ENCODE measurements around the gene PDHB.
A peak's percentile ranks its signal among the peaks of the same experiment; 100 is the strongest.

PDHB gene

DNA sequence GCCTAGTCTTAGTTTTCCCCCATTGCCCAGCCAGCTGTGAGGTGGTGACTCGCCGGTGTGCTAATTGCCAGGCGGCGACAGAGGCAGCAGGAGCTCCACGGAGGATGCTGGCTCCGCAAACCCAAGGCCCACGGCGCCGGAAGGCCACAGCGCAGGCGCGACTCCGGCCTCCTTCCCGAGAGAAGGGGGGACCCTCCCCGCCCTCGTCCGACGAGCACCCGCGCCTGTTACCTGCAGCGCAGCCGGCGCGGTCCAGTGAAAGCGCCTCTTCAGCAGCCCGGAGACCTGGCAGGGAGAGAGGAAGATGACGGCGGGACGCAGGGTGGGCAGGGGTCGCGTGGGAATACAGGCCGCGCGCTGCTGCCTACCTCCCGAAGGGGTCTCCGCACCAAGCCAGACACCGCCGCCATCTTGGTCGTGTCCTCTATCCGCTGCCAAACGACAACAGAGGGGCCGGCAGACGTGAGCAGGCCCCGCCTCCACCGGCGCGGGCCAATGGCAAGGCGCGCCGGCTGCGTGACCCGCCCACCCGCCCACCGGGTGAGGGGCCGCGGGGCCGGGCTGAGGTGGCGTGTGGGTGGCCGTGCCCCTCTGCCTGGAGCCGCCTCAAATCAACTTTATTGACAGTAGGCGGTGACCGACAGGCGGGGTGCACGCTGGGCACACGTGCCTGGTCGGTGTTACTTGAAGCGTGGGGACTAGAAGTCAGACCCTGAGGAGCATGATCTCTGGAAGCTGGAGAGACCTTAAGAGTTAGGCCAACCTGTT, at the start of gene PDHB:
TSS of gene PDHB (minus strand) at position 433 of the 768 bp plus-strand sequence. CDS start at position 410, 23 bp downstream.
- no peak for TF ChIP-seq ZNF274 (IDR thresholded peaks at IDR 0.05; ENCODE audit: low read depth, low read length)
- H3K4me3 ChIP-seq (ENCODE audit: low read length) = peak within 1 kb of the TSS; percentile 56

DNA sequence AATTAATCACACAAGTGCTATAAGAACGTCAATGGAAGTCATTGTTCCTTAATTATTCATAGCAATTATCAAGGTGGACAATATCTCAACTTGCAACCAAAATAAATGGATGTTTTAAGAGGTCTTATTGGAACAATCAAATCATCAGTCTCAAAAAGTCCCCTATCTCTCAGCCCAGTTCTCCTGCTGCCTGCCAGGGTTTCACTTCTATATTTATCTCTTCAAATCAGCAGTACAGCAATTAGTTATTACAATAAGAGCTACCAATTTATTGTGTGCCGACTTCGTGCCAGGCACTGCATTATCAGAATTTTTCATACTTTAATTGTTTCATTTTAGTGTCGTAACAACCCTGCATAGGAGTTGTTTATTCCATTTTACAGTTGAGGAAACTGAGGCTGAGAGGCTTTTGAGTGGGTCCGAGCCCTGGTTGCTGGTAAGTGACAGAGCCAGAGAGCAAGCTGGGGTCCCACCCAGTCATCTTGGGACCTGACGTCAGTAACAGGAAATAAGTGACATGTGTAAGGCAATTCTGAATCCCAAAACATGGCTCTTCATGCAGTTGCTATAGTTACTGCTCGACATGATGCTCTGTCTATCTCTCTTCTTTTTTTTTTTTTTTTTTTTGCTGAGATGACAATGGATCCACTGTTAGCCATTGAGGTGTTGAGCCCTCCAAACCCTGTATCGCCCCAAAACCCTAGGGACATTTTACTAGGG, 49.4 kb upstream of the PDHB start:
- H3K4me3 ChIP-seq (ENCODE audit: low read length) = no peak overlapping the region
- no peak for TF ChIP-seq ZNF274 (IDR thresholded peaks at IDR 0.05; ENCODE audit: low read depth, low read length)

DNA sequence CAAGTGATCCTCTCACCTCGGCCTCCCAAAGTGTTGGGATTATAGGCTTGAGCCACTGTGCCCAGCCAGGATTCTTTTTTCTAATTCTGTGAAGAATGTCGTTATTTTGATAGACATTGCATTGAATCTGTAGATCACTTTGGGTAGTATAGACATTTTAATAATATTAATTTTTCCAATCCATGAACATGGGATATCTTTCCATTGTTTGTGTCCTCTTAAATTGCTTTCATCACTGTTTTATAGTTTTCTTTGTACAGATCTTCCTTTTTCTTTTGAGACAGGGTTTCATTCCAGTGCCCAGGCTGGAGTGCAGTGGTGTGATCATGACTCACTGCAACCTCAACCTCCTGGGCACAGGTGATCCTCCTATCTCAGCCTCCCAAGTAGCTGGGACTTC, 46.7 kb upstream of the PDHB start:
- no peak for TF ChIP-seq ZNF274 (IDR thresholded peaks at IDR 0.05; ENCODE audit: low read depth, low read length)
- H3K4me3 ChIP-seq (ENCODE audit: low read length) = no peak overlapping the region

DNA sequence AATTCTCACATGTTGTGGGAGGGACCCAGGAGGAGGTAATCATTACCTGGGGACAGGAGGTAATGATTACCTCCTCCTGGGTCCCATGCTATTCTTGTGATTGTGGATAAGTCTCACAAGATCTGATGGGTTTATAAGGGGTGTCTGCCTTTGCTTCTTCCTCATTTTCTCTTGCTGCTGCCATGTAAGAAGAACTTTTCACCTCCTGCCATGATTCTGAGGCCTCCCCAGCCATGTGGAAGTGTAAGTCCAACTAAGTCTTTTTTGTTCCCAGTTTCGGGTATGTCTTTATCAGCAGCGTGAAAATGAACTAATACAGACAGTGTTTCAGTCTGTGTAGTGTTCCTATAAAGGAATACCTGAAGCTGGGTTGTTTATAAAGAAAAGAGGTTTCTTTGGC, 45.1 kb upstream of the PDHB start:
- TF ChIP-seq ZNF274 (IDR thresholded peaks at IDR 0.05; ENCODE audit: low read depth, low read length) = no peak
- H3K4me3 ChIP-seq (ENCODE audit: low read length) = no peak overlapping the region

DNA sequence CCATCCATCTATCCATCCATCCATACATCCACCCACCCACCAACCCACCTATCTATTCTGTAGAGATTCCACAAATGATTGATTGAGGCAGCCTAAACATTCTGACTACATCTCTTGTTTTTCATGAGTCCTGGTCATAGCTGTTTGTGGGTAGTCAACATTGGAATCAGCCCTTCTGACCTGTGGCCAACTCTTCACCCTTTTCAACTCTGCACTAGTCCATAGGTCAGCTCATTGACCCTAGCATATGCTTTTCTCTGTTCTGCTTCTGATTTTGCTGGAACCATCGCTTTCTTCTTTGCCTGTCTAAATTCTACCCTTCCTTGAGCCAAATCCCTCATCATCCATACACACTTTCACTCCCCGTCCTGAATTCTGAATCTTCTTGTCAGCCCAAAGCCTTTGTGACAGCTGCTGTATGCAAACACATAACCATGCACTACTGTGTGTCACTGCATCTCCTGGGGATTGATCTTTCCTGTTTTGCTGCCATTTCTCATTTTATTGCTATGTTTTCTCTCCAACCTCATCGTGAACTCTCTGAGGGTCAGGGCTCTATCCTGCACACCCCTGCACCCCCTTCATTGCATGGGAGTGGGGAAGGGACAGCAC, 41.4 kb upstream of the PDHB start:
- no peak for TF ChIP-seq ZNF274 (IDR thresholded peaks at IDR 0.05; ENCODE audit: low read depth, low read length)
- H3K4me3 ChIP-seq (ENCODE audit: low read length) = no peak overlapping the region

- TF ChIP-seq ZNF274 (IDR thresholded peaks at IDR 0.05; ENCODE audit: low read depth, low read length) = no peak
- H3K4me3 ChIP-seq (ENCODE audit: low read length) = no peak overlapping the region
Observed at GRCh38 chr3:58474348-58474911, 40.8 kb upstream of the PDHB start.

DNA sequence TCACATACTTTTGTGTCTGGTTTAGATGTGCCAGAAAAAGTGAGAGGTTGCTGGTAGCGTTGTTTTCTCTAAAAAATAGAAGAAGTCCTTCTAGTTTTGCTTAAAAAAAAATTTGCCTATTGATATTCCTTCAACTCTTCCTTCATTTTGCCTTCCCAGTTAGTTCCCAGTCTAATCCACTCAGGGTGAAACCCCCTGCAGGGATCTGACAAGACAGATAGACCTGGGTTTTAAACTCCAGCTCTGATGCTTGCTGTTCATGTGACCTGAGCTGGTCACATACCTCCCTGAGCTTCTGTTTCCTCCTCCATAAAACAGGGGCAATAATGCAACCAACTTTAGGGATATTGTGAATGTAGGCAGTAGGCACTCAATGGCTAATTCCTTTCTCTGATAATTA, 39.6 kb upstream of the PDHB start:
- no peak overlapping the region for H3K4me3 ChIP-seq (ENCODE audit: low read length)

DNA sequence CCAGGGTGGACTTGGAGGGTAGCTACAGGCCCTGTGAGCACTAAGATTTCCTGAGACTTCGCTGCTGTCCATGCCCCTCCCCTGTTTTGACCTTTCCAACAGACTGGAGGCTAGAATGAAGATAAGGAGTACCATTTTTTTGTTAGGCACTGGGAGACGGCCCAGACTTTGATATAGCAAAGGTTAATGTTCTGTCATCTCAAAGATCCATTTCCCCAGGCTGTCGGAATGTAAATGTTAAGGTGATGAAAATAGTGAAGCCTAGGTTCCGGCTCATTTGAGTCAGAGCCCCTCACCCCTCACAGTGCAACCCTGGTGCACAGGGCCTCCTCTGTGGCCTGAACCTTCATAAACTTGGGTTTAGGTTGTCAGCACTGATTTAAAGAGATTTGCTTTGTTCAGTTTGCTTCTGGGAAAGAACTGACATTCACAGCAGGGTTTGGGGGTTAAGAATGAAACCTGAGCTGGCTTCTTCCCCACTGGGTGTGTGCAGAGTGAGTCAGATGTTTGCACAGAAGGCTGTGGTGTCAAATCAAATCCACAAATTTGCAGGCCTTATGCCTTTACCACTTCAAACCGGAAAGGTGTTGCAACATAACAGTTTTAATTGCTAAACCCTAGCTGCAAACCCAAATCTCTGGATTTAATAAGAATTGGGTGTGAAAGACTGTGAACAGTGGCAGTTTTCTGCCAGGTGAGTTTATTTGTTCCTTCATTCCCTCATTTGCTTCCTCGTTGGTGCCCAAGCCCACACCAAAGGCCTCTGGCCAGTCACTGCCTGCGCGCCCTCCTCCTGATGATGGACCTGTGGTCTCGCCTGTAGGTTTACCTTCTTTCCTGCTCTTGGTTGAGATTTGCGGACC, 37.6 kb upstream of the PDHB start:
- H3K4me3 ChIP-seq (ENCODE audit: low read length) = no peak overlapping the region
- no peak for TF ChIP-seq ZNF274 (IDR thresholded peaks at IDR 0.05; ENCODE audit: low read depth, low read length)

More for the DNA sequence above, 39.6 kb upstream of the PDHB start:
- TF ChIP-seq ZNF274 (IDR thresholded peaks at IDR 0.05; ENCODE audit: low read depth, low read length) = no peak

- TF ChIP-seq ZNF274 (IDR thresholded peaks at IDR 0.05; ENCODE audit: low read depth, low read length) = no peak
- H3K4me3 ChIP-seq (ENCODE audit: low read length) = no peak overlapping the region
Observed at GRCh38 chr3:58470363-58471024, 36.9 kb upstream of the PDHB start.

DNA sequence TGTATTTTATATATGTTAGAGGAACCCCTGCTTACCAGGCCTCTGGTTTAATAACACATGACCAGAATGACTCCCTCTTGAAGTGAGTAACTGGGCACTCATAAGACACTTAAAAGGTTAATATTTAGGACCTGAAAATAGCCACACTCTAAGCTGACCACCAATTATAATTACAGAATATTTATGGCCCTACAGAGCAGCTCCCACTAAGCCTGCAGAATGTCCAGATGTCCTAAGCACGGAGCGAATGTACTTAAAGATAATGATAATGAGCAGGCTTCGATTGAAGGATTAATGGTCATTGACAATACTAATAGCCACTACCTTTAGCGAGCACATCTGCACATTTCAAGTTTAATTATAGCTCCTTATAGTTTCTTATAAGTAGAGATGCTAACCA, 35.5 kb upstream of the PDHB start:
- H3K4me3 ChIP-seq (ENCODE audit: low read length) = no peak overlapping the region
- TF ChIP-seq ZNF274 (IDR thresholded peaks at IDR 0.05; ENCODE audit: low read depth, low read length) = no peak

DNA sequence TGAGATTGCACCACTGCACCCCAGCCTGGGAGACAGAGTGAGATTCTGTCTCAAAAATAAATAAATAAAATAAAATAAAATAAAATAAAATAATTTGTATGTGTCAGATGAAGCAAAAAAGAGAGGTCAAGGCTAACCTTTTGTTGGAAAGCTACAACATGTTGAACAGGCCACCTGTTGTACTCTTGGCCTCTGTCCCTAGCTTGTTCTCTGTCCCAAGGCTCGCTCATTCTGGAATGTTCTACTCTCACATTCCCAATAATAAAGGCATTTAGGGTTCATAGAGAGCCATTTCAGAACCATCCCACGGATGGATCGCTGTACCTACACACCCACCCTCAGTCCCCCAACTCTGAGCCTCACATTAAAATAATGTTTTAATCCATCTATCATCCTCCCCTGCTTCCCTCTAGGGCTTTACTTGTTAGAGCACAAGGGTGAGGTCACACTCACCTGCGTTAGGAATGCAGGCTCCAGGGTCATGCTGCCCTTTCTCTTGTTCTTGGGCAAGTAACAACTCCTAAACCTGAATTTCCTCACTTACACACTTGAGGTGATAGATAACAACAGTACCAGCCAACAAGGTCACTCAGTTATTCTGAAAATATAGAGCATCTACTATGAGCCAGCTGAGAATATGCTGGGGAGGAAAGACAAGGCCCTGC, 33.4 kb upstream of the PDHB start:
- no peak for TF ChIP-seq ZNF274 (IDR thresholded peaks at IDR 0.05; ENCODE audit: low read depth, low read length)
- H3K4me3 ChIP-seq (ENCODE audit: low read length) = no peak overlapping the region

DNA sequence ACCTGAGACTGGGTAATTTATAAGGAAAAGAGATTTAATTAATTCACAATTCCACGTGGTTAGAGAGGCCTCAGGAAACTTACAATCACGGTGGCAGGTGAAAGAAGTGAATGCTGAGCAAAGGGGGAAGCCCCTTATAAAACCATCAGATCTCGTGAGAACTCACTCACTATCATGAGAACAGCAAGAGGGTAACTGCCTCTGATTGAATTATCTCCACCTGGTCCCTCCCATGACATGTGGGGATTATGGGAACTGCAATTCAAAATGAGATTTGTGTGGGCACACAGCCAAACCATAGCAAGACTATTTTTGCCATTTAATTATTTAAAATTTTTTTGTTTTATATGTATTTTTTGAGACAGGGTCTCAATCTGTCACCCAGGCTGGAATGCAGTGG, 31.2 kb upstream of the PDHB start:
- TF ChIP-seq ZNF274 (IDR thresholded peaks at IDR 0.05; ENCODE audit: low read depth, low read length) = no peak
- H3K4me3 ChIP-seq (ENCODE audit: low read length) = no peak overlapping the region

- TF ChIP-seq ZNF274 (IDR thresholded peaks at IDR 0.05; ENCODE audit: low read depth, low read length) = no peak
Observed at GRCh38 chr3:58463942-58464271, 30.3 kb upstream of the PDHB start.

More at GRCh38 chr3:58463942-58464271, 30.3 kb upstream of the PDHB start:
- H3K4me3 ChIP-seq (ENCODE audit: low read length) = no peak overlapping the region

Measured in GM08714 (cell line).